B cell (primary cell): ENCODE data around the gene PGF.

Experiments used
- CTCF ChIP-seq: fragments of 200-600 bp; IDR thresholded peaks from one replicate; pipeline ENCODE4 v1.8.0; 2022; ENCODE audit warnings: antibody characterized with exemption, mild to moderate bottlenecking
- EZH2 ChIP-seq: IDR thresholded peaks from 2 replicates; pipeline ENCODE4 v1.6.1; 2012; ENCODE audit warnings: borderline replicate concordance, low read depth, mild to moderate bottlenecking, moderate library complexity, low read length; ENCODE audit not compliant: insufficient read depth, poor library complexity, severe bottlenecking

- TF ChIP-seq EZH2 = no peak
- TF ChIP-seq CTCF = no peak
These were observed 57.8 kb downstream of the PGF start for GRCh38 chr14:74897642-74898041.
